ENCODE measurements around the gene GRK1.

- TF ChIP-seq EZH2 (IDR thresholded peaks at IDR 0.05; ENCODE audit: insufficient read depth, poor library complexity, severe bottlenecking) (no peak), EZH2phosphoT487 (IDR thresholded peaks at IDR 0.05; ENCODE audit: insufficient read depth, low read depth) (no peak)
Observed at GRCh38 chr13:113749507-113749906, 82.5 kb downstream of the GRK1 start.
